GM10248 (cell line): Measurements from ENCODE around the gene REELD1.

Experiments used
- CTCF ChIA-PET: fragments of 300-600 bp; sonication (Branson Sonifier 250); formaldehyde crosslinking; extraction: SDS; loops from one replicate; lab custom pipeline; 2021; ENCODE audit warnings: antibody characterized with exemption; lab: Yijun Ruan, JAX
- POLR2A ChIA-PET: fragments of 350-650 bp; sonication (Branson Sonifier 250); formaldehyde crosslinking; extraction: SDS; loops from one replicate; lab custom pipeline; 2020; ENCODE audit warnings: antibody characterized with exemption; lab: Yijun Ruan, JAX
- DNase-seq: peaks from one replicate; pipeline ENCODE4 v3.0.0; 2012; ENCODE audit errors: extremely low spot score
- CTCF ChIP-seq: IDR thresholded peaks from 2 replicates; pipeline ENCODE4 v1.5.1; 2012; ENCODE audit warnings: mild to moderate bottlenecking, low read depth; ENCODE audit errors: extremely low read depth, missing control alignments, control extremely low read depth

REELD1 gene

GRCh38 chr4:146178126-146178525 is 36.2 kb upstream of the REELD1 start:
- ChIA-PET CTCF (no interaction called here), POLR2A (no interaction called here)
- DNase-seq, result no peak
- no peak for TF ChIP-seq CTCF

GRCh38 chr4:146179784-146180370 is 34.5 kb upstream of the REELD1 start:
- CTCF ChIA-PET, result interaction anchor here (1.0 to 2.6 kb wide), 8 partner anchors 8 to 85 kb away, joined by 4 to 8 read pairs (median 6); no protein-coding TSS in a partner anchor
- TF ChIP-seq CTCF, result no peak
- DNase-seq, result no peak
- POLR2A ChIA-PET, result no interaction called here

GRCh38 chr4:146182443-146182842 is 31.9 kb upstream of the REELD1 start:
- no peak for TF ChIP-seq CTCF
- ChIA-PET POLR2A (no interaction called here), CTCF (no interaction called here)
- DNase-seq, result no peak

DNA sequence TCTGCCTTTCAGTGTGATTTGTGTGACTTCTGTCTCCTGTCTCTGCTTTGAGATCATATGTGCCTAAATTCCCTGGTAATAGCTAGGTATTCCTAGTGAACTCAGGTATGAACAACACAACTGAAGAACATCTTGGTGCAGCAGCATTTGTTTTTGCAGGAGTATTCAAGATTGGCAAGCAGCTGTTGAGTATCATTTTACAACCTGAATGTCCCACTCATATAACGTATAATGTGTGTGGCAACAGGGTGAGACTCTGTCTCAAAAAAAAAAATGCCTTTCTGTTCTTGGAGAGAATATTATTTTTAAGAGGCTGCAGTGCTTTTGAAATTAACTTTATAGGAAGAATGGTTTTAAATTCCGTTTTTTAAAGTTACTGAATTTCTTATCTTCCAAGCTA is 31.1 kb upstream of the REELD1 start:
- no peak for TF ChIP-seq CTCF
- POLR2A ChIA-PET, result no interaction called here
- CTCF ChIA-PET, result interaction anchor here (1.0 kb wide), 2 partner anchors 10 to 35 kb away, joined by 3 read pairs; no protein-coding TSS in a partner anchor
- no peak for DNase-seq

DNA sequence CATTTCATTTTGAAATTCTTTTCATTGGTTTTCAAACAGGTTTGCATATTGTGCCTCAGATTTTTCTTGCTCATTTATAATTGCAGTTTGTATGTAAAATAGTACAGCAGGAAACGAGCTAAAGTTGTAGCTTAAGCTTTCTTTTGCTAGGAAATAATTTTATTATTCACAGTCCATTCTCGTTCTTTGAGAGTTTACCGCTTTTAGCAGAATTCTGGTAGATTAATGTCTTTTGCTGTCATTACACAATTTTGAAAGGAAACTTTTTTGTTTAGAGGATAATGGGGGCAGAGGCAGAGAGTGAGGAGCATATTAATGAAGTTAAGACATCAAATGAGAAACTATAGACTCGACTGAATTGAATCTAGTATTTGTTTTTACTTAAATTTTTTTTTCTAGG is 28.3 kb upstream of the REELD1 start:
- POLR2A ChIA-PET, result no interaction called here
- no peak for TF ChIP-seq CTCF
- no peak for DNase-seq
- CTCF ChIA-PET, result interaction anchor here (1.2 to 1.3 kb wide), 2 partner anchors 22 to 90 kb away, joined by 3 read pairs; no protein-coding TSS in a partner anchor

GRCh38 chr4:146186596-146186995 is 27.7 kb upstream of the REELD1 start:
- TF ChIP-seq CTCF, result no peak
- ChIA-PET CTCF (interaction anchor here (1.2 to 1.3 kb wide), 2 partner anchors 22 to 91 kb away, joined by 3 read pairs; no protein-coding TSS in a partner anchor), POLR2A (no interaction called here)
- DNase-seq, result no peak
